ENCODE data around the gene ZC2HC1B. TPM values are rescaled to one million over a fixed set of nuclear protein-coding genes. Genes with fewer than 3 reads are reported as not detected.

Gene ZC2HC1B
- total RNA-seq, 1 experiment from 2014 or later = not detected

DNA sequence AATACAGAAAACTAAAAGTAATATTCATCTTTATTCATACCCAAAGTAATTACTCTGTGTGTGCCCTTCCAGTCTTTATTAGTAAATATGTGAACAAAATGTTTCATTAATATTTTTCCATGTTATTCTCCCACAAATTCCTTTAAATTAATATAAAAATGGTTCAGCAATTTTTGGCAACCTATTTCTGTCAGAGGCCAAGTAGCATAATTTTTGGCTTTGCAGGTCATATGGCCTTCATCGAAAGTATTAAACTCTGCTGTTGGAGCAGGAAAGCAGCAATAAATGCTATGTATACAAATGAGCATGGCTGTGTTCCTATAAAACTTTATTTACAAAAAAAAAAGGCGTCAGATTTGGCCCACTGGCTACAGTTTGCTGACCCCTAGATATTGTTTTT is 16.1 kb downstream of the ZC2HC1B start:
- Histone ChIP-seq H4K91ac (ENCODE audit: insufficient read length, low read depth, low read length) (no peak overlapping the region), H3K4me1 (ENCODE audit: insufficient read depth, low read length) (no peaks in the 10 kb centered on the region), H3K4ac (ENCODE audit: low read depth, low read length) (no peak overlapping the region), H3K23ac (ENCODE audit: insufficient read length, low read depth, low read length) (no peak overlapping the region), H3K9ac (ENCODE audit: extremely low read depth, insufficient read length, low read length) (no peak overlapping the region), H2BK5ac (ENCODE audit: insufficient read length, low read length) (no peak overlapping the region), H3K79me2 (ENCODE audit: insufficient read depth, low read length) (no peaks in the 10 kb centered on the region), H3K23me2 (ENCODE audit: insufficient read length, low read depth, low read length, poor library complexity, severe bottlenecking) (no peaks in the 10 kb centered on the region), H2BK12ac (ENCODE audit: insufficient read length, low read depth, low read length) (no peak overlapping the region), H3K14ac (ENCODE audit: insufficient read depth, low read length) (no peak overlapping the region), H3K18ac (ENCODE audit: insufficient read length, low read depth, low read length) (no peak overlapping the region), H2BK15ac (ENCODE audit: low read depth, low read length) (no peak overlapping the region), H2AFZ (ENCODE audit: low read length) (no peak overlapping the region), H3K4me2 (ENCODE audit: insufficient read depth, insufficient read length, low read length) (no peak overlapping the region), H2BK20ac (ENCODE audit: low read depth, low read length, poor library complexity, severe bottlenecking) (no peak overlapping the region), H2AK5ac (ENCODE audit: insufficient read length, low read length) (no peak overlapping the region), H4K5ac (ENCODE audit: insufficient read length, low read depth, low read length) (no peak overlapping the region), H3K27ac (ENCODE audit: insufficient read length, low read depth, low read length) (no peak overlapping the region), H4K20me1 (ENCODE audit: control insufficient read depth, insufficient read depth, insufficient read length) (no peaks in the 10 kb centered on the region), H3T11ph (ENCODE audit: low read length) (no peak overlapping the region), H3K79me1 (ENCODE audit: insufficient read depth, low read depth, low read length, poor library complexity, severe bottlenecking) (no peaks in the 10 kb centered on the region), H4K8ac (replicated peaks; ENCODE audit: insufficient read length, low read depth, low read length) (no peak overlapping the region), H2BK120ac (ENCODE audit: low read depth, low read length, poor library complexity, severe bottlenecking) (no peak overlapping the region), H3K56ac (ENCODE audit: insufficient read length, low read depth, low read length) (no peak overlapping the region), H3K27me3 (ENCODE audit: insufficient read depth, low read length) (no peaks in the 10 kb centered on the region), H3K9me3 (ENCODE audit: control insufficient read depth, low read depth, low read length) (no peaks in the 10 kb centered on the region)
- Mint-ChIP-seq H3K9me3 (peaks cover 3 to 16% of the 10 kb centered on the region in 2 experiments), H3K4me3 (no peak overlapping the region), H3K27ac (no peak overlapping the region), H3K27me3 (ENCODE audit: low read depth) (no peaks in the 10 kb centered on the region; the same call in 1 of the 2 replicates), H3K36me3 (ENCODE audit: insufficient read depth in 1 of 3, low read depth in 3 of 3) (peaks cover 2 to 7% (median 4%) of the 10 kb centered on the region in 3 experiments; a peak in 6 of 7 replicates), H3K4me1 (0 out of 4 replicates have a peak, but pooled peaks cover 0 to 1% of the 10 kb centered on the region in 2 experiments)
- no peak for DNase-seq
- no CpG with 5 or more reads among the region's 2 CpGs for WGBS (ENCODE audit: extremely low coverage, insufficient read length, low lambda C conversion rate)
- TF ChIP-seq, protein P1, sequence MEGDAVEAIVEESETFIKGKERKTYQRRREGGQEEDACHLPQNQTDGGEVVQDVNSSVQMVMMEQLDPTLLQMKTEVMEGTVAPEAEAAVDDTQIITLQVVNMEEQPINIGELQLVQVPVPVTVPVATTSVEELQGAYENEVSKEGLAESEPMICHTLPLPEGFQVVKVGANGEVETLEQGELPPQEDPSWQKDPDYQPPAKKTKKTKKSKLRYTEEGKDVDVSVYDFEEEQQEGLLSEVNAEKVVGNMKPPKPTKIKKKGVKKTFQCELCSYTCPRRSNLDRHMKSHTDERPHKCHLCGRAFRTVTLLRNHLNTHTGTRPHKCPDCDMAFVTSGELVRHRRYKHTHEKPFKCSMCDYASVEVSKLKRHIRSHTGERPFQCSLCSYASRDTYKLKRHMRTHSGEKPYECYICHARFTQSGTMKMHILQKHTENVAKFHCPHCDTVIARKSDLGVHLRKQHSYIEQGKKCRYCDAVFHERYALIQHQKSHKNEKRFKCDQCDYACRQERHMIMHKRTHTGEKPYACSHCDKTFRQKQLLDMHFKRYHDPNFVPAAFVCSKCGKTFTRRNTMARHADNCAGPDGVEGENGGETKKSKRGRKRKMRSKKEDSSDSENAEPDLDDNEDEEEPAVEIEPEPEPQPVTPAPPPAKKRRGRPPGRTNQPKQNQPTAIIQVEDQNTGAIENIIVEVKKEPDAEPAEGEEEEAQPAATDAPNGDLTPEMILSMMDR (conservative IDR thresholded peaks at IDR 0.05) = no peak
